GM19324 (cell line): ENCODE data around the gene GJD2.

Source experiments
- ATAC-seq: cut with Tn5 transposase; IDR thresholded peaks from one replicate; pipeline ENCODE4 v1.9.1; 2021; ENCODE audit warnings: mild to moderate bottlenecking, moderate library complexity; ENCODE audit not compliant: unreplicated experiment, low FRiP score

GJD2 gene

GRCh38 chr15:34776606-34777105 lies 21.9 kb upstream of the GJD2 start:
- ATAC-seq: no peak

GRCh38 chr15:34773917-34774316 lies 19.1 kb upstream of the GJD2 start:
- no peak for ATAC-seq

GRCh38 chr15:34773013-34773412 lies 18.2 kb upstream of the GJD2 start:
- no peak for ATAC-seq

GRCh38 chr15:34772312-34772711 lies 17.5 kb upstream of the GJD2 start:
- ATAC-seq: no peak

- ATAC-seq: no peak
Observed at GRCh38 chr15:34769711-34770110, 14.9 kb upstream of the GJD2 start.

- no peak for ATAC-seq
Observed at GRCh38 chr15:34768530-34768929, 13.7 kb upstream of the GJD2 start.

- no peak for ATAC-seq
Observed at GRCh38 chr15:34765741-34766140, 10.9 kb upstream of the GJD2 start.

- ATAC-seq: no peak
Observed at GRCh38 chr15:34760909-34761308, 6.1 kb upstream of the GJD2 start.

- ATAC-seq: no peak
Observed at GRCh38 chr15:34759992-34760391, 5.2 kb upstream of the GJD2 start.

- no peak for ATAC-seq
Observed at GRCh38 chr15:34759347-34759746, 4.5 kb upstream of the GJD2 start.

- no peak for ATAC-seq
Observed at GRCh38 chr15:34757262-34757661, 2.5 kb upstream of the GJD2 start.

GRCh38 chr15:34755419-34755773 lies 598 bp upstream of the GJD2 start:
- no peak for ATAC-seq

GRCh38 chr15:34754171-34754601 lies 612 bp downstream of the GJD2 start:
- no peak for ATAC-seq

GRCh38 chr15:34753236-34753894 lies 1.4 kb downstream of the GJD2 start:
- no peak for ATAC-seq

- no peak for ATAC-seq
Observed at GRCh38 chr15:34749691-34750090, 5.1 kb downstream of the GJD2 start.

- no peak for ATAC-seq
Observed at GRCh38 chr15:34739346-34739745, 15.5 kb downstream of the GJD2 start.

GRCh38 chr15:34738002-34738401 lies 16.8 kb downstream of the GJD2 start:
- ATAC-seq: no peak

- ATAC-seq: no peak
Observed at GRCh38 chr15:34737477-34737876, 17.3 kb downstream of the GJD2 start.

GRCh38 chr15:34734303-34734702 lies 20.5 kb downstream of the GJD2 start:
- no peak for ATAC-seq

- ATAC-seq: no peak
Observed at GRCh38 chr15:34733621-34734020, 21.2 kb downstream of the GJD2 start.

GRCh38 chr15:34732430-34732829 lies 22.4 kb downstream of the GJD2 start:
- ATAC-seq: no peak

- no peak for ATAC-seq
Observed at GRCh38 chr15:34730701-34731100, 24.1 kb downstream of the GJD2 start.

GRCh38 chr15:34729886-34730285 lies 24.9 kb downstream of the GJD2 start:
- ATAC-seq: no peak
